8988T (cell line): ENCODE measurements around the gene KLHL22.
A peak's percentile ranks its signal among the peaks of the same experiment; 100 is the strongest.
"Not testable (repeated sequence)": the region's sequence is repeated elsewhere in the genome, so short reads cannot be mapped to it uniquely, and the experiment has no call there.

Source experiments
- DNase-seq: peaks from one replicate; pipeline ENCODE4 v3.0.0; 2011

The KLHL22 gene

GRCh38 chr22:20523086-20523983 is 27.7 kb upstream of the KLHL22 start:
- DNase-seq: no peak

- DNase-seq: no peak
These were observed 26.8 kb upstream of the KLHL22 start for GRCh38 chr22:20522134-20523004.

GRCh38 chr22:20520093-20520511 is 24.5 kb upstream of the KLHL22 start:
- DNase-seq: no peak

- no peak for DNase-seq
These were observed 24.0 kb upstream of the KLHL22 start for GRCh38 chr22:20519558-20519957.

GRCh38 chr22:20517841-20518592 is 22.4 kb upstream of the KLHL22 start:
- no peak for DNase-seq

- no peak for DNase-seq
These were observed 21.8 kb upstream of the KLHL22 start for GRCh38 chr22:20517422-20517821.

- DNase-seq: no peak
These were observed 20.8 kb upstream of the KLHL22 start for GRCh38 chr22:20516399-20516798.

GRCh38 chr22:20514658-20515406 is 19.2 kb upstream of the KLHL22 start:
- DNase-seq: no peak

GRCh38 chr22:20511578-20512229 is 16.1 kb upstream of the KLHL22 start:
- no peak for DNase-seq

GRCh38 chr22:20510811-20511577 is 15.4 kb upstream of the KLHL22 start:
- DNase-seq: no peak

- no peak for DNase-seq
These were observed 13.9 kb upstream of the KLHL22 start for GRCh38 chr22:20509344-20510047.

GRCh38 chr22:20508815-20509271 is 13.2 kb upstream of the KLHL22 start:
- no peak for DNase-seq

GRCh38 chr22:20508067-20508755 is 12.6 kb upstream of the KLHL22 start:
- not testable (repeated sequence) for DNase-seq

- DNase-seq: peak; percentile 46
These were observed 11.9 kb upstream of the KLHL22 start, which contains the start of gene MED15 for GRCh38 chr22:20507253-20508066. Gene MED15, plus strand, starts transcription at chr22:20507610. Its CDS starts 69 bp downstream, at chr22:20507679.

- no peak for DNase-seq
These were observed 11.1 kb upstream of the KLHL22 start for GRCh38 chr22:20506543-20507252.

- not testable (repeated sequence) for DNase-seq
These were observed 8.8 kb upstream of the KLHL22 start for GRCh38 chr22:20504293-20504922.

- DNase-seq: no peak
These were observed 8.2 kb upstream of the KLHL22 start for GRCh38 chr22:20503816-20504215.
